T-helper 2 cell (primary cell): ENCODE data around the gene RUNX3.
A peak's percentile ranks its signal among the peaks of the same experiment; 100 is the strongest.
"Not testable (repeated sequence)": the region's sequence is repeated elsewhere in the genome, so short reads cannot be mapped to it uniquely, and the experiment has no call there.

Experiments used
- DNase-seq, 5 experiments: peaks; one replicate each; pipeline versions ENCODE4 v3.0.0 to v3.0.0-alpha.2; 2012 to 2022

Gene RUNX3

GRCh38 chr1:24900486-24900849 lies 29.6 kb downstream of the RUNX3 start:
- DNase-seq, result no peak

GRCh38 chr1:24899581-24900485 lies 30.2 kb downstream of the RUNX3 start:
- no peak for DNase-seq

GRCh38 chr1:24898909-24899439 lies 31.1 kb downstream of the RUNX3 start:
- no peak for DNase-seq

- peak in 2 of 5 experiments; percentile 35 to 55 for DNase-seq
Measured at GRCh38 chr1:24898152-24898908, 31.7 kb downstream of the RUNX3 start.

- DNase-seq, result no peak
Measured at GRCh38 chr1:24897263-24898151, 32.6 kb downstream of the RUNX3 start.

GRCh38 chr1:24896596-24897262 lies 33.3 kb downstream of the RUNX3 start:
- DNase-seq, result no peak

- DNase-seq, result no peak
Measured at GRCh38 chr1:24896176-24896575, 33.9 kb downstream of the RUNX3 start.

- DNase-seq, result no peak
Measured at GRCh38 chr1:24895511-24895910, 34.6 kb downstream of the RUNX3 start.

- DNase-seq, result no peak
Measured at GRCh38 chr1:24894002-24894401, 36.1 kb downstream of the RUNX3 start.

- DNase-seq, result no peak
Measured at GRCh38 chr1:24893431-24893830, 36.6 kb downstream of the RUNX3 start.

- DNase-seq, result no peak
Measured at GRCh38 chr1:24892188-24893153, 37.6 kb downstream of the RUNX3 start.

GRCh38 chr1:24891367-24891766 lies 38.7 kb downstream of the RUNX3 start:
- DNase-seq, result not testable (repeated sequence)

GRCh38 chr1:24890887-24891286 lies 39.2 kb downstream of the RUNX3 start:
- DNase-seq, result no peak

GRCh38 chr1:24888971-24889676 lies 41.0 kb downstream of the RUNX3 start:
- DNase-seq, result no peak

GRCh38 chr1:24888061-24888970 lies 41.8 kb downstream of the RUNX3 start:
- DNase-seq, result no peak

GRCh38 chr1:24886241-24886640 lies 43.8 kb downstream of the RUNX3 start:
- DNase-seq, result no peak

GRCh38 chr1:24884751-24885150 lies 45.3 kb downstream of the RUNX3 start:
- DNase-seq, result no peak

GRCh38 chr1:24881034-24881433 lies 49.0 kb downstream of the RUNX3 start:
- no peak for DNase-seq
